Measurements from ENCODE around the gene SLC22A13. TPM values are rescaled to one million over a fixed set of nuclear protein-coding genes. Genes with fewer than 3 reads are reported as not detected.

The SLC22A13 gene
- under 1 TPM; 0.50 to 0.67 TPM for total RNA-seq

GRCh38 chr3:38265604-38266307 is at the start of gene SLC22A13:
TSS of gene SLC22A13 (plus strand) at chr3:38265812. CDS start at chr3:38265861, 49 bp downstream.

GRCh38 chr3:38281895-38282686 is 16.5 kb downstream of the SLC22A13 start, which contains the start of gene SLC22A14:
TSS of gene SLC22A14 (plus strand) at chr3:38282294. CDS start at chr3:38306027, 23,733 bp downstream.

Other genes starting within 250 kb of the SLC22A13 start
- gene PLCD1, start 236.2 kb upstream of the SLC22A13 start, total RNA-seq = 10 to 100 TPM; 26.3 to 27.3 TPM
- gene DLEC1, start 226.6 kb upstream of the SLC22A13 start, total RNA-seq = 1 to 10 TPM; 5.1 to 5.6 TPM
- gene ACAA1, start 128.7 kb upstream of the SLC22A13 start, total RNA-seq = 10 to 100 TPM; 81.0 to 84.2 TPM
- gene MYD88, start 127.2 kb upstream of the SLC22A13 start, total RNA-seq = 10 to 100 TPM; 57.1 to 61.2 TPM
- 10 to 100 TPM; 54.4 to 54.5 TPM for gene OXSR1, start 100.3 kb upstream of the SLC22A13 start, total RNA-seq
- gene SLC22A14, start 16.5 kb downstream of the SLC22A13 start, total RNA-seq = not detected
- gene XYLB, start 81.0 kb downstream of the SLC22A13 start, total RNA-seq = 1 to 10 TPM; 2.9 to 3.4 TPM
- 1 to 10 TPM; 5.8 to 6.0 TPM for gene ACVR2B, start 188.1 kb downstream of the SLC22A13 start, total RNA-seq
- 10 to 100 TPM; 19.4 to 20.1 TPM for gene EXOG, start 230.5 kb downstream of the SLC22A13 start, total RNA-seq